ENCODE data around the gene CDK6. TPM values are rescaled to one million over a fixed set of nuclear protein-coding genes. Genes with fewer than 3 reads are reported as not detected.
A peak's percentile ranks its signal among the peaks of the same experiment; 100 is the strongest.
"Not testable (repeated sequence)": the region's sequence is repeated elsewhere in the genome, so short reads cannot be mapped to it uniquely, and the experiment has no call there.

Gene CDK6
- total and polyA plus RNA-seq, 2 experiments from 2014 or later: 28.7 to 81.6 TPM

GRCh38 chr7:92765725-92766124 lies 70.6 kb downstream of the CDK6 start:
- peak overlapping the region; percentile 81 for H3K27ac ChIP-seq
- no peaks in the 10 kb centered on the region for H3K27me3 ChIP-seq
- peak in 1 of 2 donors; percentile 72 for DNase-seq (ENCODE audit: low read depth in 1 of 2, low spot score in 1 of 2)
- no peaks in the 10 kb centered on the region for H3K9me3 ChIP-seq (ENCODE audit: low read depth)
- TF ChIP-seq, protein P1, sequence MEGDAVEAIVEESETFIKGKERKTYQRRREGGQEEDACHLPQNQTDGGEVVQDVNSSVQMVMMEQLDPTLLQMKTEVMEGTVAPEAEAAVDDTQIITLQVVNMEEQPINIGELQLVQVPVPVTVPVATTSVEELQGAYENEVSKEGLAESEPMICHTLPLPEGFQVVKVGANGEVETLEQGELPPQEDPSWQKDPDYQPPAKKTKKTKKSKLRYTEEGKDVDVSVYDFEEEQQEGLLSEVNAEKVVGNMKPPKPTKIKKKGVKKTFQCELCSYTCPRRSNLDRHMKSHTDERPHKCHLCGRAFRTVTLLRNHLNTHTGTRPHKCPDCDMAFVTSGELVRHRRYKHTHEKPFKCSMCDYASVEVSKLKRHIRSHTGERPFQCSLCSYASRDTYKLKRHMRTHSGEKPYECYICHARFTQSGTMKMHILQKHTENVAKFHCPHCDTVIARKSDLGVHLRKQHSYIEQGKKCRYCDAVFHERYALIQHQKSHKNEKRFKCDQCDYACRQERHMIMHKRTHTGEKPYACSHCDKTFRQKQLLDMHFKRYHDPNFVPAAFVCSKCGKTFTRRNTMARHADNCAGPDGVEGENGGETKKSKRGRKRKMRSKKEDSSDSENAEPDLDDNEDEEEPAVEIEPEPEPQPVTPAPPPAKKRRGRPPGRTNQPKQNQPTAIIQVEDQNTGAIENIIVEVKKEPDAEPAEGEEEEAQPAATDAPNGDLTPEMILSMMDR (IDR thresholded peaks at IDR 0.05; ENCODE audit: low read depth, low read length): no peak
- no peak overlapping the region for H3K4me3 ChIP-seq
- H3K4me1 ChIP-seq (ENCODE audit: low read depth): peaks cover 32% of the 10 kb centered on the region
- H3K36me3 ChIP-seq: no peaks in the 10 kb centered on the region

DNA sequence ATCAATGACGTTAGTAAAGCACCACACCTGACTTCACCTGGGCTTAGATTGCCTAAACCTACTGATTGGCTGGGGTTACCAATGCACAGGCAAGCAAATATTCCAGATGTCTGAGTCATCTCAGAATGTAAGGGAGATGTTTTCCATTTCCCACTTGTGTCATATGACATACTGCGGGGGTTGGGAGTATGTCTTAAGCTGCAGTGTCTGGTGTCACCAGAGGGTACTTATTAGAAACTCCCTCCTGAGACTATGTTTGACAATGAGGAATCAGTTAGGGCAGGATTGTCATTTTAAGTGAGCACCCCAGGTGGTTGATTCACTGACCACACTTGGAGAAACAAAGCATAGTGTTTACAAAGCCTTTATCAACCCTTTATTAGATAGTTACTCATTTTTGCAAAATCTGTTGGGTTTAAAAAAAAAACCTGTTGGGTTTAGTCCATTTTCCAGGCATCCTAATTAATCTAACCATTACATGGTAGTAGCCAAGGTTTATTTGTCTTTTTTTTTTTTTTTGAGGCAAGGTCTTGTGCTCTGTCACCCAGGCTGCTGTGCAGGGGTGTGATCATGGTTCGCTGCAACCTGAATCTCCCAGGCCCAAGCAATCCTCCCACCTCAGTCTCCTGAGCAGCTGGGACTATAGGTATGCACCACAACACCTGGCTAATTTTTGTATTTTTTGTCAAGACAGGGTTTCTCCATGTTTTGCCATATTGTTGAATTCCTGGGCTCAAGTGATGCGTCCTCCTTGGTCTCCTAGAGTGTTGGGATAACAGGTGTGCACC lies 72.5 kb downstream of the CDK6 start:
- Histone ChIP-seq H3K4me3 (no peak overlapping the region), H3K27me3 (no peaks in the 10 kb centered on the region), H3K4me1 (ENCODE audit: low read depth) (peaks cover 34% of the 10 kb centered on the region), H3K27ac (peak overlapping the region; percentile 4), H3K9me3 (ENCODE audit: low read depth) (no peaks in the 10 kb centered on the region), H3K36me3 (no peaks in the 10 kb centered on the region)
- peak in 1 of 2 donors; percentile 57 for DNase-seq (ENCODE audit: low read depth in 1 of 2, low spot score in 1 of 2)
- TF ChIP-seq, protein P1 (IDR thresholded peaks at IDR 0.05; ENCODE audit: low read depth, low read length): no peak

GRCh38 chr7:92762851-92763250 lies 73.5 kb downstream of the CDK6 start:
- H3K4me3 ChIP-seq: no peak overlapping the region
- peaks cover 33% of the 10 kb centered on the region for H3K4me1 ChIP-seq (ENCODE audit: low read depth)
- no peak for DNase-seq (ENCODE audit: low read depth in 1 of 2, low spot score in 1 of 2)
- H3K9me3 ChIP-seq (ENCODE audit: low read depth): no peaks in the 10 kb centered on the region
- H3K27ac ChIP-seq: peak overlapping the region; percentile 4
- TF ChIP-seq, protein P1 (IDR thresholded peaks at IDR 0.05; ENCODE audit: low read depth, low read length): no peak
- no peaks in the 10 kb centered on the region for H3K27me3 ChIP-seq
- H3K36me3 ChIP-seq: no peaks in the 10 kb centered on the region

DNA sequence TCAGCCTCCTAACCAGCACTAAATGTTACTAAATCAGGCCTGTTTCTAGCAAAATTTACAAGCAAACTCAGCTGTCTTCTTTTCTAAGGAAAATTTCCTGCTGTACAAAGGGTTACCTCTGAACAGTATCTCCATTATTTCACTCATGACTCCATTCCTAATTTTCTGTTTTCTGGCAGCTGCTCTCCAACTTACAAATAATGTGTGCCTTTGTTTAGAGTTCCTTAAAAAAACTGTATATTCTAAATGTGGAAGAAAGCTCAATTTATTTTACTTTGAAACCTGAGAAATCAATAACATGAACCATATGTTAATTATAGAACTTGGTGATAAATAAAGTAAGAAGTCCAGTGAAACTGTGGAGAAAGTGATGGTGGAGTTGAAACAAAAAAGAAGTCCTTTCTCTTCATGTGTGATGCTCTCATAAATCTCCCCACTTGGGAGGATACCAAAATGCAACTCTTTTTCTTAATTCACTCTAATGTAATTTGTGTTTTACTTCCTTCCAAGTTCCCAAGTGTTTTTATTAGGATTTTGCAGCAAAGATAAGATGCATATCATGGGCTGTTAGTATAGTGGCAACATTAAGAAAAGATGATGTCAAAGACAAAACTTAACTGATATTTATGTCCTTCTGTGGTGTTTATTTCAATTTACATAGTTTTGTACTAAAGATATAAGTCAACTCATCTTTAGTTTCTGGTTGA lies 74.8 kb downstream of the CDK6 start:
- no peaks in the 10 kb centered on the region for H3K27me3 ChIP-seq
- peaks cover 20% of the 10 kb centered on the region for H3K4me1 ChIP-seq (ENCODE audit: low read depth)
- TF ChIP-seq, protein P1 (IDR thresholded peaks at IDR 0.05; ENCODE audit: low read depth, low read length): no peak
- no peak for DNase-seq (ENCODE audit: low read depth in 1 of 2, low spot score in 1 of 2)
- no peaks in the 10 kb centered on the region for H3K36me3 ChIP-seq
- H3K4me3 ChIP-seq: no peak overlapping the region
- no peak overlapping the region for H3K27ac ChIP-seq
- no peaks in the 10 kb centered on the region for H3K9me3 ChIP-seq (ENCODE audit: low read depth)

DNA sequence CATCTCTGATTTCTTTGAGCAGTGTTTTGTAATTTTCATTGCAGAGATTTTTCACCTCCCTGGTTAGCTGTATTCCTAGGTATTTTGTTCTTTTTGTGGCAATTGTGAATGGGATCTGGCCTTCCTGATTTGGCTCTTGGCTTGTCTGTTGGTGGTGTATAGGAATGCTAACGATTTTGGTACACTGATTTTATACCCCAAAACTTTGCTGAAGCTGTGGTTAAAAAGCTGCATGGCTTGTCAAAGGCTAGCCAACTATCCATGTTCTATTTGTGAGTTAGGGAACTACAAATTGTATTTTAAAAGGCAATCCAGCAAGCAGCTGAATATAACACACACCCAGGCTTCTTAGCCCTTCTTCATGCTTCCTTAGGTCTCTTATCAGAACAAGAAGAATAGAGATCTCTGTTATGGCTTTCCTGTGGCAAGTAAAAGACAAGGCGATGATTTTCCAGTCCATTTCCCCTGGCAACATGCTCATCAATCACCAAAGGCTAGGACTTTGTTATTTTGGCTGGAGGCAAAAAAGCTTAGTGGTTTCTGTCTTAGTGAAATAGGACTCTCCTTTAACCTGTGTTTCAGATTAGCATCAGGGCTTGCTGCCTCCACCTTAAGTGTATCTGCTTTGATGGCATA lies 77.5 kb downstream of the CDK6 start:
- H3K36me3 ChIP-seq: no peaks in the 10 kb centered on the region
- H3K27ac ChIP-seq: peak overlapping the region; percentile 63
- H3K27me3 ChIP-seq: no peaks in the 10 kb centered on the region
- H3K4me3 ChIP-seq: no peak overlapping the region
- H3K9me3 ChIP-seq (ENCODE audit: low read depth): no peaks in the 10 kb centered on the region
- H3K4me1 ChIP-seq (ENCODE audit: low read depth): peaks cover 11% of the 10 kb centered on the region
- TF ChIP-seq, protein P1 (IDR thresholded peaks at IDR 0.05; ENCODE audit: low read depth, low read length): no peak
- DNase-seq (ENCODE audit: low read depth in 1 of 2, low spot score in 1 of 2): no peak

DNA sequence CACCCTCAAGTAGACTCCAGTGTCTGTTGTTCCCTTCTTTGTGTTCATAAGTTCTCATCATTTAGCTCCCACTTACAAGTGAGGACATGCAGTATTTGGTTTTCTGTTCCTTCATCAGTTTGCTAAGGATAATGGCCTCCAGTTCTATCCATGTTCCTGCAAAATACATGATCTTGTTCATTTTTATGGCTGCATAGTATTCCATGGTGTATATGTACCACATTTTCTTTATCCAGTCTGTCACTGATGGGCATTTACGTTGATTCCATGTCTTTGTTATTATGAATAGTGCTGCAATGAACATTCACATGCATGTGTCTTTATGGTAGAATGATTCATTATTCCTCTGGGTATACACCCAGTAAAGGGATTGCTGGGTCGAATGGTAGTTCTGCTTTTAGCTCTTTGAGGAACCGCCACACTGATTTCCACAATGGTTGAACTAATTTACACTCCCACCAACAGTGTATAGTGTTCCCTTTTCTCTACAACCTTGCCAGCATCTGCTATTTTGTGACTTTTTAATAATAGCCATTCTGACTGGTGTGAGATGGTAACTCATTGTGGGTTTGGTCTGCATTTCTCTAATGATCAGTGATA lies 79.0 kb downstream of the CDK6 start:
- not testable (repeated sequence) for H3K9me3 ChIP-seq (ENCODE audit: low read depth); DNase-seq (ENCODE audit: low read depth in 1 of 2, low spot score in 1 of 2); H3K4me3 ChIP-seq; H3K36me3 ChIP-seq; H3K27me3 ChIP-seq; H3K27ac ChIP-seq
- peaks cover 11% of the 10 kb centered on the region for H3K4me1 ChIP-seq (ENCODE audit: low read depth)
